ENCODE data around the gene ASS1.

ASS1 gene

GRCh38 chr9:130474106-130474505 lies 29.3 kb downstream of the ASS1 start:
- DNase-seq (ENCODE audit: low spot score) = no peak

GRCh38 chr9:130476151-130476730 lies 31.5 kb downstream of the ASS1 start:
- DNase-seq (ENCODE audit: low spot score) = no peak

- no peak for DNase-seq (ENCODE audit: low spot score)
Measured at GRCh38 chr9:130477564-130477963, 32.8 kb downstream of the ASS1 start.

- DNase-seq (ENCODE audit: low spot score) = no peak
Measured at GRCh38 chr9:130478152-130478551, 33.4 kb downstream of the ASS1 start.

- no peak for DNase-seq (ENCODE audit: low spot score)
Measured at GRCh38 chr9:130478736-130479575, 34.2 kb downstream of the ASS1 start.

GRCh38 chr9:130479587-130479986 lies 34.8 kb downstream of the ASS1 start:
- DNase-seq (ENCODE audit: low spot score) = no peak

- no peak for DNase-seq (ENCODE audit: low spot score)
Measured at GRCh38 chr9:130480673-130481072, 35.9 kb downstream of the ASS1 start.

GRCh38 chr9:130482463-130482862 lies 37.7 kb downstream of the ASS1 start:
- DNase-seq (ENCODE audit: low spot score) = no peak

- DNase-seq (ENCODE audit: low spot score) = no peak
Measured at GRCh38 chr9:130483371-130483971, 38.7 kb downstream of the ASS1 start.

- DNase-seq (ENCODE audit: low spot score) = no peak
Measured at GRCh38 chr9:130484362-130485072, 39.8 kb downstream of the ASS1 start.

- DNase-seq (ENCODE audit: low spot score) = no peak
Measured at GRCh38 chr9:130486103-130486502, 41.3 kb downstream of the ASS1 start.

GRCh38 chr9:130487500-130487899 lies 42.7 kb downstream of the ASS1 start:
- DNase-seq (ENCODE audit: low spot score) = no peak

- no peak for DNase-seq (ENCODE audit: low spot score)
Measured at GRCh38 chr9:130488621-130489330, 44.0 kb downstream of the ASS1 start.

- no peak for DNase-seq (ENCODE audit: low spot score)
Measured at GRCh38 chr9:130490981-130491380, 46.2 kb downstream of the ASS1 start.

GRCh38 chr9:130491830-130492482 lies 47.2 kb downstream of the ASS1 start:
- DNase-seq (ENCODE audit: low spot score) = no peak

- no peak for DNase-seq (ENCODE audit: low spot score)
Measured at GRCh38 chr9:130493021-130493420, 48.3 kb downstream of the ASS1 start.

GRCh38 chr9:130493476-130493875 lies 48.7 kb downstream of the ASS1 start:
- no peak for DNase-seq (ENCODE audit: low spot score)

- no peak for DNase-seq (ENCODE audit: low spot score)
Measured at GRCh38 chr9:130495067-130495466, 50.3 kb downstream of the ASS1 start.

- DNase-seq (ENCODE audit: low spot score) = no peak
Measured at GRCh38 chr9:130497139-130497538, 52.4 kb downstream of the ASS1 start.

GRCh38 chr9:130498298-130498917 lies 53.6 kb downstream of the ASS1 start:
- no peak for DNase-seq (ENCODE audit: low spot score)
